Mucosa of gallbladder (tissue), 1 donor: ENCODE data around the gene LRRC32. TPM values are rescaled to one million over a fixed set of nuclear protein-coding genes. Genes with fewer than 3 reads are reported as not detected.
"Not testable (repeated sequence)": the region's sequence is repeated elsewhere in the genome, so short reads cannot be mapped to it uniquely, and the experiment has no call there.

Experiments used
- DNase-seq: peaks from one replicate; pipeline ENCODE4 v3.0.0-alpha.2; 2020; ENCODE audit warnings: low spot score
- total RNA-seq: library from RNA; stranded (reverse); gene quantifications from one replicate; pipeline ENCODE4 v1.2.1, GENCODE V29; 2021
- donor health status: DM: no; HTN: no; CAD: no.

LRRC32 gene
- total RNA-seq, 1 donor from 2014 or later, result 33.2 TPM

GRCh38 chr11:76648061-76648460 lies 22.5 kb downstream of the LRRC32 start:
- DNase-seq, result no peak

DNA sequence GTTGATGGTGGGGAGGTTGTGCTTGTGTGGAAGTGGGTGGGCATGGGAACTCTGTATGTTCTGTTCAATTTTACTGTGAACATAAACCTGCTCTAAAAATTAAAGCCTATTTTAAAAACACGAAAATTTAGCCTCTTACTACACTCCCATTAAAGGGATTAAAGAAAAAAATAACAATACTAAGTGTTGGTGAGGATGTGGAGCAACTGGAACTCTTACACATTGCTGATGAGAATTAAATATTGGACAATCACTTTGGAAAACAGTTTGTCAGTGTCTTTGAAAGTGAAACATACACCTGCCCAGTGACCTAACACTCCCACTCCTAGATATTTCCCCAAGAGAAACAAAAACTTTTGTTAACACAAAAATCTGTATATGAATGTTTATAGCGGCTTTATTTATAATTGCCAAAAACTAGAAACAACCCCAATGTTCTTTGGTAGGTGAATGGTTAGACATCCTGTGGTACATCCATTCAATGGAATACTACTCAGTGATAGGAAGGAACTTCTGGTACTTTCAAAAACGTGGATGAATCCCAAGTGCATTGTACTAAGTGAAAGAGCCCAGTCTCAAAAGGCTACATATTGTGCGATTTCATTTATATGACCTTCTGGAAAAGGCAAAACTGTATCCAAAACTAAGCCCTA lies 23.5 kb downstream of the LRRC32 start:
- DNase-seq, result no peak

DNA sequence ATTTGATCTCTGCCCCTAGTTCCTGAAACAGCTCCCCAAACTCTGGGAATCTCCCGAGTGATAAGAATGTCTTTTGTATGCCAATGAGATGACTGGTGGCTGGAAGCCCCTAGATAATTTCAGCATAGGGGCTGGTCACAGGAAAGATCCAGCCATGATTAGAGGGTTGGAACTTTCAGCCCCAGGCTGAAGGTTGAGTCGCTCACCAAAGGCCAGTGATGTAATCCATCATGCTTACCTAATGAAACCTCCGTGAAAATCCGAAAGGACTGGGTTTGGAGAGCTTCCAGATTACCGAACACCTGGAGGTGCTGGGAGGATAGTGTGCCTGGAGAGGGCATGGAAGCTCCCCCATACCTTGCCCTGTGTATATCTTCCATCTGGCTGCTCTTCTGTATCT lies 26.0 kb downstream of the LRRC32 start:
- DNase-seq, result no peak

GRCh38 chr11:76643711-76644110 lies 26.8 kb downstream of the LRRC32 start:
- DNase-seq, result not testable (repeated sequence)

DNA sequence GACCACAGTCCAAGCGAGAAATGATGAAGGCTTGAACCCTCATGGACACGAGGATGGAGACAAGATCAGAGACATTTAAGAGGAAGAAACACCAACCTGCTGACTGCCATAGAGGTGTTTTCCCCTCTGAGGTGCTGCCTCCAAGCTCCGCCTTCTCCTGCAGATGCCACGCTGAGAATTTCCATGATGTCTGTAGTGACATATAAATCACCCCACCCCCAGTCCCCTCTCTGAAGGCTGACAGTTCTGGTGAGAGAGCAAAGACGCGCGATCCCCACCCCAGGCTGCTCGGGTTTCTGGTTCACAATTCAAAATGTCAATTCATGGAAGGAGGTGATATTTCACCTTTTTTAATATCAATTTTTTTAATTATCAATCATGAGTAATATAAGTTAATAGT lies 28.2 kb downstream of the LRRC32 start:
- DNase-seq, result no peak

DNA sequence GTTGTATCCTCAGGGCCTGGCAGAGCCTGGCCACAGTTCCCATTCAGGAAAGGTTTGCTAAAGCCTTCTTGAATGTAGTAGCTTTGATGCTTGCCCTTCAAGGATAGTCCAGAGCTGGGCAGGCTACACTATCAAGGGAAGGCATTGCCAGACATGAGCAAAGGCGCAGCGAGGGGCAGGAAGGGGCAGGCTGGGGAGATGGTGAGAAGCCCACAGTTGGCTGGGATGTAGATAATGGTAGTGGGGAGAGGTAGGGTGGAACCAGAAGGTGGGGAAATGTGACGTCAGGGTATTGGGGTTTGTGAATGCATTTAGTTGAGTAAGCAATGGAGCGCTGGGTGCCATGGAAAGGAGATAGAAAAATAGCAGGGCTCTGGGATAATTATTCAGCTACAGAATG lies 28.6 kb downstream of the LRRC32 start:
- DNase-seq, result no peak

DNA sequence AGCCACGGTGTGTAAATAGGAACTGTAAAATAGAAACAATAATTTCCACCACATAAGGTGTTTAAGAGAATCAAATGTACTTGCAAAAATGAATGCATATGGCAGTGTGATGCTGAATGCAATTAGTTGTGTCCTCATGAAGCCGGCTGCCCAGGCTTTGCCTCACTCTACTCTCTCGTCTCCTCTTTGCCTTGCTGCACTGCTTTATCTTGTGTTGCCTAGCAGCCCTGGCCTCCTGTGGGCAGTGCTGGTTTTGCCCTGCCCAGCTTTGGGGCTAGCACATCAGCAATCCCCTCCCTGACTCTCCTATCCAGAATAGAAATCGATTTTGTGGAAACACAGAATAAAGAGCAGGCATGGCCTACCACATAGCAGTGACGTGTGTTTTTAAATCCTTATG lies 30.0 kb downstream of the LRRC32 start:
- DNase-seq, result no peak

DNA sequence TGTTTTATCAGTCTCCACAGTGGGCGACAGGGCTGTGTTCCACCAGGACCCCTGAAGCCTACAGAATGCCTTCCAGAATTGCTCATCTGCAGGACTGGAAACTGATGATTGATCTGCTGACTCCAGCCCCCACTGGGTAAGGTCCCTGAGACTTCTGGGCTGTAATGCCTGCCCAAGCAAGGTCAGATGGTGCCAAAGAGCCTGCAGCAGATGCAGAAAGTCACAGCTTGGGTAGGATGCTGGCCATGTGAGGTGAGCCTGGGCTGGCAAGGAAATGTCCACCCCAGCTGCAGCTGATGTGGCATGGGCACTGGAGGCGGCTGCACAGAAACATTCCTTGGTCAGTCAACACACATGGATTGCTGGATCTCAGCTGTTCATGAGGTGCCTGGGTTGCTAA lies 30.9 kb downstream of the LRRC32 start:
- no peak for DNase-seq

- no peak for DNase-seq
These were observed 32.0 kb downstream of the LRRC32 start for GRCh38 chr11:76638270-76639197.

GRCh38 chr11:76637491-76638269 lies 32.9 kb downstream of the LRRC32 start:
- no peak for DNase-seq

DNA sequence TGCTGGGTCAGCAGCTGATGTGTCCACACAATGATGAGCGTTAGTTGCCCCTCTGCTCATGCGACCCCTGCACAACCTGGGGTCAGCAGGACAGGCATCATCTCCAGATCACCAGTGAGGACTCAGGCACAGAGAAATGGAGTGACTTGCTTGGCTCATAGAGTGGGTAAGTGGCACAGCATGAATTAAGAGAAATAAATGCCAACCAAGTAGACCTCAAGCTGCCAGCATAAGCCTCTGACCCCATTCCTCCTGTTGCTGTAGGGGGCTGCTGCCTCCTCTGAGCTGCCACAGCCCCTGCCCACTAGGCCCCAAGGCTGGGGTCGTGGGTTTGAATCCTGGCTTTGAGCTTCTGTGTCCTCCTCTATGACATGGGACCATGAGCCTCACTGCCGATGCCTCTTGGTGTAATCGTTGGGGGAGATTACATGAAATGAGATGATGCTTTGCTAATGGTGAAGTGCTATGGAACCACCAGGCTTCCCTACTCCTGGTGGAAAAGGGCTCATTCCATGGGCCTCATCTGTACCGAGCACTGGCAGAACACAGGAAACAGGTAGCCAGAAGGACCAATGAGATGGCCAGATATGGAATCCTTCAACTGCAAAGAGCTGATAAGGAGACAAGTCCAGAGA lies 33.6 kb downstream of the LRRC32 start:
- DNase-seq, result no peak

GRCh38 chr11:76635991-76636738 lies 34.4 kb downstream of the LRRC32 start:
- DNase-seq, result no peak

- DNase-seq, result no peak
These were observed 35.7 kb downstream of the LRRC32 start for GRCh38 chr11:76634886-76635285.

DNA sequence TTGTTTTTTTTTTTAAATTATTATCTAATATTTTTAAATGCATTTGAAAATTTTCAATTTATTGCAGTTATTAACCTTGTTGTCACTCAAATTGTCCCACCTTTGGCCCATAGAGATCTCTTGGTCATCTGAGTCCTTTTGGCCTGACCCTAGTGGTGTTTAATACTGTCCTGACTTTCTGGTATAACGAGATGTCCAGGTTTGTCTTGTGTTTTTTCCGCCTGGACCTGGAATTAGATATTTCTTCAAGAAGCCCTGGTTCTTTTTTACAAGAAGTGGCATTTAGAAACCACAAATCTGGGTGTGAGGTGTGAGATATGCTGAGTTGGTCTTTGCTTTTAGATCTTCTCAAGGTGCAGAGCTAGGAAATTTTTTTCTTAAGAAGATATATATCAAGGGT lies 38.1 kb downstream of the LRRC32 start:
- no peak for DNase-seq

- DNase-seq, result no peak
These were observed 38.8 kb downstream of the LRRC32 start for GRCh38 chr11:76631566-76632308.

DNA sequence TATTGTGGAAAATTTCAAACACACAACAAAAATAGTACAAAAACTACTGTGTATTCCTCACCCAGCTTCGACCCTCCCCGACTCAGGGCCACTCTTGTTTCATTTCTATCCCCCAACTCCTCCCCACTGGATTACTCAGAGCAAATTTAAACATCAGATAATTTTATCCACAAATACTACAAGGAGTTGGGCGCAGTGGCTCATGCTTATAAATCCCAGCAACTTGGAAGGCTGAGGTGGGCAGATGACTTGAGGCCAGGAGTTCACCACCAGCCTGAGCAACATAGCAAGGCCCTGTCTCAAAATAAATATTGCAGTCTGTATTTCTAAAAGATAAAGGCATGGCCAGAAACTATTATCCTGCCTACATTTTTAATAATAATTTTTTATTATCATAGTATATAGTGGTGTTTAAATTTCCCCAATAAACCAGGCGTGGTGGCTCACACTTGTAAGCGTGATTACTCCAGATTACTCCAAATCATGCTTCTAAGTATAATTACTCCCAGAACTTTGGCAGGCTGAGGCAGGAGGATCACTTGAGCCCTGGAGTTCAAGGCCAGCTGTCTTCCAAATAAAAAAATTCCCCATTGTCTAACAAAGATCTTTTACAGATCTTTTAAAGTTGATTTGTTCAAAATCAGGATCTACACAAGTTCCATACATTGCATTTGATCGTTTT lies 39.8 kb downstream of the LRRC32 start:
- no peak for DNase-seq

DNA sequence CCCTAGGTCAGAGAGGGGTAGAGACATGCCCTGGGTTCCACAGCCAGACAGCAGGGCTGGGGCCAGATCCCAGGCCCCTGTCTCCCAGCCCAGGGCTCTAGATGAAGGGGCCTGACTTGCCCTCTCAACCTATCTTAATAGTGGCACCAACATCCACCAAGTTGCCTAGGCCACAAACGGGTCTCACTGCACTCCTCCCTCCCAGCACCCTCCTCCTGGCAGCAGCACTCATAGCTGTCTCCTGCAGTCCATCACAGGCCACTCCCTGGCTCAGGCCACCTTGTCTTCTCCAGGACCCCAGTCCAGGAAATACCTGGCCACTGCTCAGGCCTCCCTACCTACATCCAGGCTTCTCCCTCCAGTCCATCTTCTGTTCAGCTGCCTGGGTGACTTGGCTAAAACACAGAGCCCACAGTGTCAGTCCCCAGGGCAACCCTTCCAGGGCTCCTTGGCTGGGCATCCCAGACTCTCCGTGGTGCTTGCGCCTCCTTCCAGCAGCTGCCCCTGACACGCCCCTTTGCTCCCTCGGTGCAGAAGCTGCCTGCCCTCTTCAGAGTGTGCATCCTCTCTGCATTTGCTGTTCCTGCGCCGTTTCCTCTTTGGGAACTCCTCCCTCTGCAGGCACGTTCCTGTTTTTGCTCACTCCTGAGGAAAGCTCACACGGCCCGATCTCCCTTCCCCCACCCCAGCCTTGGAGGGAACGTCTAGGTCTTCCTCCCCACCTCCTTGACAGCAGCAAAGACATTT lies 40.5 kb downstream of the LRRC32 start:
- DNase-seq, result peak; percentile 67

GRCh38 chr11:76629116-76629852 lies 41.3 kb downstream of the LRRC32 start:
- peak; percentile 59 for DNase-seq
